DND-41 (cell line): ENCODE results near the gene CST9L.

Source experiments
- ATAC-seq: fragments of 200-7000 bp; cut with Tn5 transposase; 3 replicates; pipeline ENCODE4 v1.9.1; 2021; ENCODE audit warnings: low read depth; ENCODE audit not compliant: insufficient read depth
- DNase-seq: peaks from one replicate; pipeline ENCODE4 v3.0.0-alpha.2; 2020
- H2AFZ ChIP-seq: 2 replicates; pipeline ENCODE4 v1.6.0; 2012; ENCODE audit warnings: low read depth, low read length
- H3K27ac ChIP-seq: 2 replicates; pipeline ENCODE4 v1.5.1; 2012; ENCODE audit warnings: low read length, inconsistent platforms
- H3K27me3 ChIP-seq: fragments of 200-600 bp; sonication (generic); 2 replicates; pipeline ENCODE4 v1.6.0; 2012; ENCODE audit warnings: low read length, mild to moderate bottlenecking, inconsistent platforms; ENCODE audit not compliant: insufficient read depth, poor library complexity
- H3K36me3 ChIP-seq: 2 replicates; pipeline ENCODE4 v1.5.1; 2012; ENCODE audit warnings: low read length, inconsistent platforms; ENCODE audit not compliant: insufficient read depth
- H3K4me1 ChIP-seq: 2 replicates; pipeline ENCODE4 v1.5.1; 2012; ENCODE audit warnings: mild to moderate bottlenecking, low read length; ENCODE audit not compliant: insufficient read depth
- H3K4me2 ChIP-seq: 2 replicates; pipeline ENCODE4 v1.6.0; 2012; ENCODE audit warnings: mild to moderate bottlenecking, moderate library complexity, low read length, inconsistent platforms; ENCODE audit not compliant: insufficient read depth
- H3K4me3 ChIP-seq, 2 experiments: fragments of 200-600 bp in 1 of 2; shearing (Covaris generic) in 1 of 2; 2 replicates each; pipeline ENCODE4 v1.5.1; 2012 to 2016; ENCODE audit warnings: inconsistent platforms in 2 of 2, low read length in 2 of 2, mild to moderate bottlenecking in 2 of 2, low read depth in 1 of 2, moderate library complexity in 1 of 2
- H3K79me2 ChIP-seq: 2 replicates; pipeline ENCODE4 v1.6.0; 2012; ENCODE audit warnings: low read length, inconsistent platforms; ENCODE audit not compliant: insufficient read depth
- H3K9ac ChIP-seq: 2 replicates; pipeline ENCODE4 v1.6.0; 2012; ENCODE audit warnings: low read depth, mild to moderate bottlenecking, inconsistent platforms, low read length, moderate library complexity
- H3K9me3 ChIP-seq: 2 replicates; pipeline ENCODE4 v1.5.1; 2012; ENCODE audit warnings: low read length, moderate library complexity, mild to moderate bottlenecking, inconsistent platforms; ENCODE audit not compliant: insufficient read depth, severe bottlenecking
- H4K20me1 ChIP-seq: 2 replicates; pipeline ENCODE4 v1.6.0; 2012; ENCODE audit warnings: low read length; ENCODE audit not compliant: insufficient read depth
- CTCF ChIP-seq: IDR thresholded peaks from 2 replicates; pipeline ENCODE4 v1.5.1; 2012; ENCODE audit warnings: borderline replicate concordance, low read length, moderate library complexity, mild to moderate bottlenecking; ENCODE audit not compliant: poor library complexity, severe bottlenecking; ENCODE audit errors: extremely low read depth
- EZH2 ChIP-seq: IDR thresholded peaks from 3 replicates; pipeline ENCODE4 v1.6.1; 2012; ENCODE audit warnings: borderline replicate concordance, low read depth, mild to moderate bottlenecking, moderate library complexity, low read length, inconsistent platforms; ENCODE audit not compliant: severe bottlenecking

CST9L gene

GRCh38 chr20:23566199-23566932 lies 1.9 kb downstream of the CST9L start:
- Histone ChIP-seq H3K9ac (no peak overlapping the region), H3K79me2 (no peaks in the 10 kb centered on the region), H3K27me3 (peaks cover 13% of the 10 kb centered on the region), H3K4me3 (no peak overlapping the region), H3K36me3 (no peaks in the 10 kb centered on the region), H4K20me1 (no peaks in the 10 kb centered on the region), H3K4me2 (no peak overlapping the region), H2AFZ (no peak overlapping the region), H3K4me1 (no peaks in the 10 kb centered on the region), H3K27ac (no peak overlapping the region), H3K9me3 (peaks cover 5% of the 10 kb centered on the region)
- ATAC-seq (no peak), DNase-seq (no peak)
- no peak for TF ChIP-seq CTCF
- no peak for TF ChIP-seq EZH2

- no peaks in the 10 kb centered on the region for H3K4me1 ChIP-seq
- H3K27me3 ChIP-seq = peaks cover 12% of the 10 kb centered on the region
- ATAC-seq = no peak
- H2AFZ ChIP-seq = no peak overlapping the region
- no peak overlapping the region for H3K4me3 ChIP-seq
- peaks cover 5% of the 10 kb centered on the region for H3K9me3 ChIP-seq
- no peaks in the 10 kb centered on the region for H3K79me2 ChIP-seq
- H3K27ac ChIP-seq = no peak overlapping the region
- no peak overlapping the region for H3K4me2 ChIP-seq
- TF ChIP-seq CTCF = no peak
- no peak for TF ChIP-seq EZH2
- H3K36me3 ChIP-seq = no peaks in the 10 kb centered on the region
- no peak for DNase-seq
- no peak overlapping the region for H3K9ac ChIP-seq
- no peaks in the 10 kb centered on the region for H4K20me1 ChIP-seq
Measured at GRCh38 chr20:23565503-23566045, 2.7 kb downstream of the CST9L start.

- peaks cover 8% of the 10 kb centered on the region for H3K9me3 ChIP-seq
- peaks cover 12% of the 10 kb centered on the region for H3K27me3 ChIP-seq
- no peak overlapping the region for H3K4me3 ChIP-seq
- no peaks in the 10 kb centered on the region for H4K20me1 ChIP-seq
- H3K27ac ChIP-seq = no peak overlapping the region
- no peak overlapping the region for H3K9ac ChIP-seq
- DNase-seq = no peak
- no peak for TF ChIP-seq EZH2
- TF ChIP-seq CTCF = no peak
- no peak for ATAC-seq
- H3K36me3 ChIP-seq = no peaks in the 10 kb centered on the region
- H3K79me2 ChIP-seq = no peaks in the 10 kb centered on the region
- H2AFZ ChIP-seq = no peak overlapping the region
- H3K4me1 ChIP-seq = no peaks in the 10 kb centered on the region
- H3K4me2 ChIP-seq = no peak overlapping the region
Measured at GRCh38 chr20:23564927-23565326, 3.4 kb downstream of the CST9L start.
